H1 (cell line): Measurements from ENCODE around the gene RANGRF. TPM values are rescaled to one million over a fixed set of nuclear protein-coding genes. Genes with fewer than 3 reads are reported as not detected.

ENCODE experiments used
- CTCF ChIA-PET: fragments of 300-600 bp; sonication (Branson Sonifier 250); formaldehyde crosslinking; loops from one replicate; lab custom pipeline; 2021; ENCODE audit not compliant: partially characterized antibody; lab: Charles Lee
- POLR2A ChIA-PET: fragments of 300-600 bp; sonication (Branson Sonifier 250); formaldehyde crosslinking; loops from one replicate; lab custom pipeline; 2021; ENCODE audit warnings: inconsistent platforms; ENCODE audit not compliant: partially characterized antibody; lab: Charles Lee
- DNase-seq, 2 experiments: peaks; one replicate each; pipeline versions ENCODE4 v3.0.0 to v3.0.0-alpha.2; 2010 to 2022; ENCODE audit warnings: low spot score in 2 of 2, low read depth in 1 of 2, mixed read lengths in 1 of 2
- FAIRE-seq: peaks from 2 replicates; lab custom pipeline; 2011; peaks lifted over from hg19 to GRCh38; lab: Jason Lieb, UNC
- H2AFZ ChIP-seq: 2 replicates; pipeline ENCODE4 v1.8.1; 2012; ENCODE audit warnings: low read length, inconsistent platforms
- H2AK5ac ChIP-seq: 2 replicates; pipeline ENCODE4 v1.6.1; 2013; ENCODE audit warnings: low read depth, low read length
- H2BK120ac ChIP-seq: replicated peaks from 2 replicates; pipeline ENCODE3; 2013; ENCODE audit warnings: low read depth, low read length, inconsistent platforms
- H2BK12ac ChIP-seq: 2 replicates; pipeline ENCODE4 v1.6.1; 2013; ENCODE audit warnings: low read depth, low read length
- H2BK15ac ChIP-seq: 2 replicates; pipeline ENCODE4 v1.6.1; 2013; ENCODE audit warnings: low read length
- H2BK20ac ChIP-seq: 2 replicates; pipeline ENCODE4 v1.6.1; 2013; ENCODE audit warnings: low read length
- H2BK5ac ChIP-seq: 2 replicates; pipeline ENCODE4 v1.6.1; 2013; ENCODE audit warnings: low read depth, low read length
- H3K14ac ChIP-seq: 2 replicates; pipeline ENCODE4 v1.6.1; 2013; ENCODE audit warnings: inconsistent platforms; ENCODE audit not compliant: insufficient read length
- H3K18ac ChIP-seq: 2 replicates; pipeline ENCODE4 v1.6.1; 2013; ENCODE audit warnings: low read length; ENCODE audit errors: extremely low read depth
- H3K23ac ChIP-seq: 2 replicates; pipeline ENCODE4 v1.6.1; 2013; ENCODE audit warnings: inconsistent platforms; ENCODE audit not compliant: insufficient read length
- H3K23me2 ChIP-seq: 2 replicates; pipeline ENCODE4 v1.6.1; 2013; ENCODE audit warnings: low read depth, low read length
- H3K27ac ChIP-seq: 2 replicates; pipeline ENCODE4 v1.6.1; 2011; ENCODE audit warnings: low read depth, low read length, inconsistent platforms
- H3K27me3 ChIP-seq, 4 experiments: replicated peaks in 1 of 4; 1 replicate in 1 of 4; 2 replicates in 3 of 4; pipeline versions ENCODE4 v1.6.1 to v1.8.1; 2011 to 2013; ENCODE audit warnings: low read length in 3 of 4, mild to moderate bottlenecking in 3 of 4, inconsistent platforms in 2 of 4, mixed read lengths in 2 of 4, moderate library complexity in 1 of 4; ENCODE audit not compliant: control insufficient read depth in 3 of 4, insufficient read depth in 3 of 4; ENCODE audit errors: extremely low read depth in 1 of 4
- H3K36me3 ChIP-seq, 4 experiments: 2 replicates each; pipeline versions ENCODE4 v1.6.1 to v1.8.1; 2011 to 2013; ENCODE audit warnings: mild to moderate bottlenecking in 4 of 4, low read length in 3 of 4, moderate library complexity in 2 of 4, control low read depth in 1 of 4, inconsistent platforms in 1 of 4; ENCODE audit not compliant: insufficient read depth in 4 of 4, control insufficient read depth in 2 of 4
- H3K4ac ChIP-seq: replicated peaks from 2 replicates; pipeline ENCODE3; 2013; ENCODE audit warnings: low read length, low read depth, mixed read lengths, inconsistent platforms; ENCODE audit not compliant: insufficient read length
- H3K4me1 ChIP-seq, 4 experiments: replicated peaks in 1 of 4; 1 replicate in 1 of 4; 2 replicates in 3 of 4; pipeline versions ENCODE4 v1.6.1 to v1.8.1; 2011 to 2013; ENCODE audit warnings: low read length in 3 of 4, inconsistent platforms in 2 of 4, mixed read lengths in 1 of 4; ENCODE audit not compliant: insufficient read depth in 4 of 4, control insufficient read depth in 3 of 4
- H3K4me2 ChIP-seq, 2 experiments: 2 replicates each; pipeline versions ENCODE4 v1.6.1 to v1.8.1; 2011 to 2013; ENCODE audit warnings: low read depth in 2 of 2, low read length in 2 of 2, control low read depth in 1 of 2, inconsistent platforms in 1 of 2, mild to moderate bottlenecking in 1 of 2; ENCODE audit not compliant: insufficient read depth in 1 of 2
- H3K4me3 ChIP-seq, 4 experiments: fragments of 200-600, 300-600 bp in 1 of 4; sonication (generic), shearing (Covaris generic), sonication (Bioruptor Twin) in 1 of 4; 2 replicates each; pipeline versions ENCODE4 v1.5.1 to v1.8.1; 2011 to 2016; ENCODE audit warnings: low read length in 4 of 4, low read depth in 3 of 4, control low read depth in 2 of 4, inconsistent platforms in 2 of 4, mild to moderate bottlenecking in 2 of 4, mixed read lengths in 1 of 4, moderate library complexity in 1 of 4; ENCODE audit not compliant: insufficient read depth in 2 of 4; ENCODE audit errors: extremely low read depth in 1 of 4
- H3K56ac ChIP-seq: replicated peaks from 2 replicates; pipeline ENCODE3; 2013; ENCODE audit warnings: low read depth, mild to moderate bottlenecking, mixed read lengths, low read length, inconsistent platforms; ENCODE audit not compliant: insufficient read length
- H3K79me1 ChIP-seq: 2 replicates; pipeline ENCODE4 v1.6.1; 2013; ENCODE audit warnings: low read depth, low read length, control low read depth
- H3K79me2 ChIP-seq, 2 experiments: 2 replicates each; pipeline versions ENCODE4 v1.6.1 to v1.8.1; 2012 to 2013; ENCODE audit warnings: low read length in 2 of 2, mild to moderate bottlenecking in 2 of 2, inconsistent platforms in 1 of 2; ENCODE audit not compliant: insufficient read depth in 2 of 2, control insufficient read depth in 1 of 2
- H3K9ac ChIP-seq, 4 experiments: replicated peaks in 1 of 4; 1 replicate in 1 of 4; 2 replicates in 3 of 4; pipeline versions ENCODE4 v1.6.1 to v1.8.1; 2011 to 2013; ENCODE audit warnings: low read depth in 3 of 4, low read length in 3 of 4, control low read depth in 2 of 4, mild to moderate bottlenecking in 2 of 4, moderate library complexity in 2 of 4, inconsistent platforms in 1 of 4; ENCODE audit errors: extremely low read depth in 1 of 4
- H3K9me3 ChIP-seq, 2 experiments: 2 replicates each; pipeline versions ENCODE4 v1.6.1 to v1.8.1; 2012 to 2013; ENCODE audit warnings: mild to moderate bottlenecking in 2 of 2, moderate library complexity in 2 of 2, control low read depth in 1 of 2, inconsistent platforms in 1 of 2, low read depth in 1 of 2, low read length in 1 of 2, mixed read lengths in 1 of 2; ENCODE audit not compliant: insufficient read depth in 2 of 2
- H4K20me1 ChIP-seq, 2 experiments: replicated peaks in 1 of 2; 2 replicates each; pipeline versions ENCODE3 to v1.8.1; 2011 to 2013; ENCODE audit warnings: inconsistent platforms in 2 of 2, low read length in 2 of 2, mild to moderate bottlenecking in 1 of 2; ENCODE audit not compliant: insufficient read depth in 2 of 2, control insufficient read depth in 1 of 2
- H4K5ac ChIP-seq: 2 replicates; pipeline ENCODE4 v1.6.1; 2013; ENCODE audit warnings: low read length, low read depth, mixed read lengths, inconsistent platforms; ENCODE audit not compliant: insufficient read length
- H4K8ac ChIP-seq: 2 replicates; pipeline ENCODE4 v1.8.0; 2013; ENCODE audit warnings: mild to moderate bottlenecking, moderate library complexity, low read length, inconsistent platforms; ENCODE audit not compliant: insufficient read depth; ENCODE audit errors: extremely low read depth
- H4K91ac ChIP-seq: replicated peaks from 2 replicates; pipeline ENCODE3; 2013; ENCODE audit warnings: low read length, mixed read lengths, inconsistent platforms; ENCODE audit not compliant: insufficient read length
- ASH2L ChIP-seq: fragments of 200-600, 300-600 bp; sonication (generic); IDR thresholded peaks from one replicate; pipeline ENCODE4 v1.7.1; 2017; ENCODE audit warnings: low read length
- BACH1 ChIP-seq: IDR thresholded peaks from 2 replicates; pipeline ENCODE4 v1.6.1; 2012; ENCODE audit warnings: low read length, improper control_type of control experiment
- BCL11A ChIP-seq, 2 experiments: IDR thresholded peaks; one replicate each; pipeline ENCODE4 v1.6.1; 2011; ENCODE audit warnings: low read depth in 2 of 2, low read length in 2 of 2, mild to moderate bottlenecking in 2 of 2
- CEBPB ChIP-seq: IDR thresholded peaks from 2 replicates; pipeline ENCODE4 v1.6.1; 2012; ENCODE audit warnings: low read depth, low read length
- HDAC2 ChIP-seq, 2 experiments: fragments of 300-600 bp in 1 of 2; sonication (generic) in 1 of 2; IDR thresholded peaks; 2 replicates each; pipeline ENCODE4 v1.6.1; 2011 to 2012; ENCODE audit warnings: low read depth in 2 of 2, low read length in 2 of 2, mild to moderate bottlenecking in 2 of 2, moderate library complexity in 2 of 2, borderline replicate concordance in 1 of 2, inconsistent platforms in 1 of 2
- KDM1A ChIP-seq: fragments of 200-600, 300-600 bp; sonication (generic); IDR thresholded peaks from 2 replicates; pipeline ENCODE4 v1.7.1; 2016; ENCODE audit warnings: mild to moderate bottlenecking, low read length, borderline replicate concordance
- KDM4A ChIP-seq: IDR thresholded peaks from one replicate; pipeline ENCODE4 v1.7.1; 2012; ENCODE audit warnings: low read depth, mild to moderate bottlenecking, moderate library complexity, low read length, inconsistent platforms; ENCODE audit not compliant: severe bottlenecking
- NANOG ChIP-seq: IDR thresholded peaks from 2 replicates; pipeline ENCODE4 v1.6.1; 2011; ENCODE audit warnings: low read length, low read depth, mild to moderate bottlenecking, inconsistent platforms; ENCODE audit not compliant: insufficient read depth, poor library complexity, severe bottlenecking
- RFX5 ChIP-seq: IDR thresholded peaks from 2 replicates; pipeline ENCODE4 v1.6.1; 2011; ENCODE audit warnings: low read depth, low read length, improper control_type of control experiment, borderline replicate concordance
- RXRA ChIP-seq: IDR thresholded peaks from 2 replicates; pipeline ENCODE4 v1.6.1; 2011; ENCODE audit warnings: low read depth, mild to moderate bottlenecking, low read length, moderate library complexity; ENCODE audit not compliant: insufficient read depth
- SP4 ChIP-seq: IDR thresholded peaks from 2 replicates; pipeline ENCODE4 v1.6.1; 2012; ENCODE audit warnings: low read length, inconsistent platforms
- TCF12 ChIP-seq: IDR thresholded peaks from 2 replicates; pipeline ENCODE4 v1.6.1; 2011; ENCODE audit warnings: low read depth, mild to moderate bottlenecking, low read length
- WGBS, 2 experiments: shearing (Covaris generic) in 1 of 2; methylation state at CpG; one replicate each; pipeline versions ENCODE4 v1.1.6 to v1.1.7; 2013 to 2015; ENCODE audit warnings: low lambda C conversion rate in 2 of 2, mixed read lengths in 2 of 2, inconsistent platforms in 1 of 2, low coverage in 1 of 2, missing lambda C conversion rate in 1 of 2; ENCODE audit not compliant: insufficient replicate concordance in 2 of 2, insufficient coverage in 1 of 2, insufficient read length in 1 of 2; ENCODE audit errors: extremely low coverage in 1 of 2, missing lambda C conversion rate in 1 of 2; 5-methylcytosine and 5-hydroxymethylcytosine counted together
- polyA plus RNA-seq, 7 experiments: library from polyadenylated mRNA; depleted of rRNA in 3 of 7; stranded (reverse) in 5 of 7; unstranded in 2 of 7; fragments of >200 nt in 5 of 7; fragments of 200-250 nt in 2 of 7; gene quantifications; 1 replicate in 5 of 7; 2 replicates in 1 of 7; 4 replicates in 1 of 7; pipeline versions ENCODE4 v1.2.1 to v1.2.3, GENCODE V29; 2011 to 2013; ENCODE audit warnings: missing spikeins in 2 of 7, mixed read lengths in 2 of 7
- total RNA-seq: library from RNA; stranded (reverse); fragmentation: NEBNext Ultra II Directional; extraction: Animal tissue kit (Norgen Biotek cat#: 25700); gene quantifications from 2 replicates; pipeline ENCODE4 v1.2.1, GENCODE V29; 2021

Gene RANGRF
- total and polyA plus RNA-seq, 2 of the 8 experiments (the other 6 are each of a cell fraction or from before 2014, with no cell fraction given), result 36.9 to 49.6 TPM

- no peaks in the 10 kb centered on the region for H3K79me2 ChIP-seq
- ChIA-PET CTCF (interaction anchor here (0.7 to 1.2 kb wide), 3 partner anchors 14 to 41 kb away, joined by 3 to 4 read pairs (median 4); no protein-coding TSS in a partner anchor), POLR2A (interaction anchor here (1.4 to 66.3 kb wide), 4 partner anchors 9 to 43 kb away, joined by 3 to 1521 read pairs (median 64); partner anchors contain the start of genes CTC1, PFAS and SLC25A35)
- H2BK15ac ChIP-seq, result no peak overlapping the region
- H3K9me3 ChIP-seq, result no peaks in the 10 kb centered on the region
- no peak overlapping the region for H3K4me2 ChIP-seq
- H3K56ac ChIP-seq, result no peak overlapping the region
- FAIRE-seq (no peak), DNase-seq (no peak)
- no peak overlapping the region for H2AK5ac ChIP-seq
- no peak overlapping the region for H2BK120ac ChIP-seq
- WGBS, 2 experiments, result 84% methylated on average over 9 of the region's 10 CpGs; no CpG with 5 or more reads in 1 of the 2 experiments
- H3K9ac ChIP-seq, result no peak overlapping the region; a peak in 1 of 7 replicates
- H3K23me2 ChIP-seq, result peaks cover 7% of the 10 kb centered on the region; the same call in 1 of the 2 replicates
- H2BK12ac ChIP-seq, result no peak overlapping the region
- H3K4me1 ChIP-seq, result peaks cover 0 to 8% (median 5%) of the 10 kb centered on the region in 4 experiments; a peak in 4 of 7 replicates
- no peak overlapping the region for H4K5ac ChIP-seq
- H3K36me3 ChIP-seq, result no peaks in the 10 kb centered on the region
- no peaks in the 10 kb centered on the region for H3K79me1 ChIP-seq
- H4K91ac ChIP-seq, result no peak overlapping the region
- H4K20me1 ChIP-seq, result no peaks in the 10 kb centered on the region
- H2BK5ac ChIP-seq, result no peak overlapping the region
- no peak overlapping the region for H2AFZ ChIP-seq
- peak overlapping the region; percentile 6; the same call in 1 of the 2 replicates for H4K8ac ChIP-seq
- H3K14ac ChIP-seq, result no peak overlapping the region
- no peaks in the 10 kb centered on the region for H3K27me3 ChIP-seq
- H3K27ac ChIP-seq, result no peak overlapping the region
- H3K23ac ChIP-seq, result no peak overlapping the region
- H3K4ac ChIP-seq, result no peak overlapping the region
- H2BK20ac ChIP-seq, result no peak overlapping the region
- no peak overlapping the region for H3K4me3 ChIP-seq
- H3K18ac ChIP-seq, result no peak overlapping the region; the same call in 1 of the 2 replicates
- no peak for TF ChIP-seq ASH2L
- no peak for TF ChIP-seq TCF12
- TF ChIP-seq RXRA, result no peak
- no peak for TF ChIP-seq KDM1A
- no peak for TF ChIP-seq NANOG
- no peak for TF ChIP-seq SP4
- no peak for TF ChIP-seq RFX5
- TF ChIP-seq BCL11A (IDR thresholded peaks at IDR 0.05; ENCODE audit: low read depth in 2 of 2, low read length in 2 of 2), result no peak
- no peak for TF ChIP-seq HDAC2 (IDR thresholded peaks at IDR 0.05; ENCODE audit: borderline replicate concordance in 1 of 2, low read depth in 2 of 2, low read length in 2 of 2)
- no peak for TF ChIP-seq CEBPB
- TF ChIP-seq KDM4A, result no peak
- no peak for TF ChIP-seq BACH1
Measured at GRCh38 chr17:8285270-8286181, 2.9 kb upstream of the RANGRF start.
